HEK293 (cell line): Measurements from ENCODE around the gene FBXW2.

Experiments
- CTCF ChIA-PET: fragments of 350-600 bp; formaldehyde crosslinking; extraction: SDS; loops from one replicate; lab custom pipeline; 2021; ENCODE audit warnings: antibody characterized with exemption; lab: Yijun Ruan, JAX
- POLR2A ChIA-PET: fragments of 300-600 bp; formaldehyde crosslinking; extraction: SDS; loops from one replicate; lab custom pipeline; 2020; ENCODE audit warnings: antibody characterized with exemption, inconsistent platforms; lab: Yijun Ruan, JAX
- H3K27ac ChIP-seq: fragments of 200-500 bp; sonication (Bioruptor generic); 2 replicates; pipeline ENCODE4 v1.5.1; 2014; ENCODE audit warnings: low read depth, low read length, control low read depth, inconsistent platforms; ENCODE audit errors: extremely low read depth
- H3K36me3 ChIP-seq, 2 experiments: fragments of 200-500 bp in 1 of 2; sonication (Bioruptor generic) in 1 of 2; 1 replicate in 1 of 2; 2 replicates in 1 of 2; pipeline ENCODE4 v1.5.1; 2014 to 2017; ENCODE audit warnings: inconsistent platforms in 2 of 2, low read length in 2 of 2; ENCODE audit not compliant: control insufficient read depth in 2 of 2, insufficient read depth in 1 of 2
- H3K4me1 ChIP-seq: fragments of 200-500 bp; sonication (Bioruptor generic); 2 replicates; pipeline ENCODE4 v1.5.1; 2014; ENCODE audit warnings: mild to moderate bottlenecking, low read length, inconsistent platforms; ENCODE audit not compliant: control insufficient read depth, insufficient read depth
- H3K4me3 ChIP-seq: 2 replicates; pipeline ENCODE4 v1.5.1; 2011; ENCODE audit warnings: low read depth, mild to moderate bottlenecking, control low read depth, low read length, moderate library complexity
- H3K9me3 ChIP-seq: fragments of 200-500 bp; sonication (Bioruptor generic); 2 replicates; pipeline ENCODE4 v1.5.1; 2014; ENCODE audit warnings: low read depth, low read length, inconsistent platforms; ENCODE audit not compliant: control insufficient read depth, insufficient read depth
- GLI2 ChIP-seq: fragments of 450-650 bp; formaldehyde crosslinking; IDR thresholded peaks from 2 replicates; pipeline ENCODE4; 2017; ENCODE audit warnings: missing biosample characterization, missing genetic modification characterization, low read depth, borderline replicate concordance
- IKZF3 ChIP-seq: fragments of 450-650 bp; IDR thresholded peaks from 2 replicates; pipeline ENCODE4 v1.5.0; 2018; ENCODE audit warnings: missing biosample characterization, mild to moderate bottlenecking, missing genetic modification characterization, moderate library complexity
- KLF8 ChIP-seq: fragments of 450-650 bp; formaldehyde crosslinking; IDR thresholded peaks from 2 replicates; pipeline ENCODE4 v1.5.1; 2016; ENCODE audit warnings: missing biosample characterization, missing genetic modification characterization
- REPIN1 ChIP-seq: fragments of 450-650 bp; formaldehyde crosslinking; IDR thresholded peaks from 2 replicates; pipeline ENCODE4 v1.5.1; 2017; ENCODE audit warnings: missing biosample characterization, missing genetic modification characterization, low read depth
- SP3 ChIP-seq: fragments of 450-650 bp; formaldehyde crosslinking; IDR thresholded peaks from 2 replicates; pipeline ENCODE4 v1.5.1; 2016; ENCODE audit warnings: missing biosample characterization, missing genetic modification characterization
- ZIC2 ChIP-seq: fragments of 450-650 bp; formaldehyde crosslinking; IDR thresholded peaks from 2 replicates; pipeline ENCODE4 v1.5.1; 2016; ENCODE audit warnings: missing biosample characterization, missing genetic modification characterization
- ZNF132 ChIP-seq: fragments of 450-650 bp; formaldehyde crosslinking; IDR thresholded peaks from 2 replicates; pipeline ENCODE4 v1.5.1; 2017; ENCODE audit warnings: missing biosample characterization, missing genetic modification characterization, borderline replicate concordance
- ZNF302 ChIP-seq: fragments of 450-650 bp; formaldehyde crosslinking; IDR thresholded peaks from 2 replicates; pipeline ENCODE4 v1.5.1; 2016; ENCODE audit warnings: missing biosample characterization, missing genetic modification characterization, low read depth
- ZNF37A ChIP-seq: fragments of 450-650 bp; IDR thresholded peaks from 2 replicates; pipeline ENCODE4 v1.5.1; 2018; ENCODE audit warnings: missing biosample characterization, missing genetic modification characterization
- ZNF391 ChIP-seq: fragments of 450-650 bp; formaldehyde crosslinking; IDR thresholded peaks from 2 replicates; pipeline ENCODE4 v1.5.1; 2016; ENCODE audit warnings: low read depth, missing biosample characterization, missing genetic modification characterization, borderline replicate concordance
- ZNF473 ChIP-seq: fragments of 450-650 bp; formaldehyde crosslinking; IDR thresholded peaks from 2 replicates; pipeline ENCODE4 v1.5.1; 2017; ENCODE audit warnings: missing biosample characterization, missing genetic modification characterization
- ZNF514 ChIP-seq: fragments of 450-650 bp; formaldehyde crosslinking; IDR thresholded peaks from 2 replicates; pipeline ENCODE4 v1.5.1; 2016; ENCODE audit warnings: missing biosample characterization, missing genetic modification characterization
- ZNF560 ChIP-seq: fragments of 450-650 bp; formaldehyde crosslinking; IDR thresholded peaks from 2 replicates; pipeline ENCODE4 v1.5.1; 2017; ENCODE audit warnings: missing biosample characterization, missing genetic modification characterization, borderline replicate concordance
- ZNF571 ChIP-seq: fragments of 450-650 bp; formaldehyde crosslinking; IDR thresholded peaks from 2 replicates; pipeline ENCODE4 v1.5.0; 2017; ENCODE audit warnings: missing biosample characterization, missing genetic modification characterization
- ZNF600 ChIP-seq: fragments of 450-650 bp; formaldehyde crosslinking; IDR thresholded peaks from 2 replicates; pipeline ENCODE4 v1.5.1; 2016; ENCODE audit warnings: missing biosample characterization, missing genetic modification characterization
- ZNF610 ChIP-seq: fragments of 450-650 bp; formaldehyde crosslinking; IDR thresholded peaks from 2 replicates; pipeline ENCODE4 v1.5.1; 2016; ENCODE audit warnings: missing biosample characterization, missing genetic modification characterization, borderline replicate concordance
- ZNF629 ChIP-seq: fragments of 450-650 bp; formaldehyde crosslinking; IDR thresholded peaks from 2 replicates; pipeline ENCODE4 v1.5.1; 2017; ENCODE audit warnings: missing biosample characterization, missing genetic modification characterization
- ZNF660 ChIP-seq: fragments of 450-650 bp; IDR thresholded peaks from 2 replicates; pipeline ENCODE4 v1.5.1; 2018; ENCODE audit warnings: missing biosample characterization, mild to moderate bottlenecking, missing genetic modification characterization
- ZNF76 ChIP-seq: fragments of 450-650 bp; formaldehyde crosslinking; IDR thresholded peaks from 2 replicates; pipeline ENCODE4; 2016; ENCODE audit warnings: low read depth, missing biosample characterization, missing genetic modification characterization, borderline replicate concordance
- TF ChIP-seq, protein P1 (sequence below): fragments of 450-650 bp; formaldehyde crosslinking; IDR thresholded peaks from 2 replicates; pipeline ENCODE4 v1.5.1; 2016; ENCODE audit warnings: missing biosample characterization, missing genetic modification characterization
- TF ChIP-seq, protein P2 (sequence below): fragments of 450-650 bp; formaldehyde crosslinking; IDR thresholded peaks from 2 replicates; pipeline ENCODE4 v1.5.1; 2016; ENCODE audit warnings: missing biosample characterization, missing genetic modification characterization
- TF ChIP-seq, protein P3 (sequence below): fragments of 450-650 bp; formaldehyde crosslinking; IDR thresholded peaks from 2 replicates; pipeline ENCODE4 v1.5.1; 2016; ENCODE audit warnings: missing biosample characterization, missing genetic modification characterization

The FBXW2 gene

DNA sequence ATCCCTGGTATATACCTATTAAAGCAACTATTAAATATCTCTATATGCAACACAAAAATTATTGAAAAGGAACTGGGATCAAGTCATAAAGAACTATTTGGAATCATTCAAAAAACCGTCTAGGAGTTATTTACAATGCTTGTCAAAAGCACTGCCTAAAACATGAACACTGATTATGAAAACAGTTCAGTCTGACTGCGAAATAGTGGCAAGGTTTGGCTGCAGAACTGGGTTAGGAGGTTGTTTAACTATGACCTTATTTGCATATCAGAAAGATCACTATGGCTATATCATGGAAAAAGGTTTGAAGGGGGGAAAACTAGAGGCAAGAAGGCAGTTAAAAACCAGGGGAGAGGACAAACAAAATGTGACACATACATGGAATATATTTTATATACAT is 12.0 kb downstream of the FBXW2 start (continued):
- TF ChIP-seq, protein P1, sequence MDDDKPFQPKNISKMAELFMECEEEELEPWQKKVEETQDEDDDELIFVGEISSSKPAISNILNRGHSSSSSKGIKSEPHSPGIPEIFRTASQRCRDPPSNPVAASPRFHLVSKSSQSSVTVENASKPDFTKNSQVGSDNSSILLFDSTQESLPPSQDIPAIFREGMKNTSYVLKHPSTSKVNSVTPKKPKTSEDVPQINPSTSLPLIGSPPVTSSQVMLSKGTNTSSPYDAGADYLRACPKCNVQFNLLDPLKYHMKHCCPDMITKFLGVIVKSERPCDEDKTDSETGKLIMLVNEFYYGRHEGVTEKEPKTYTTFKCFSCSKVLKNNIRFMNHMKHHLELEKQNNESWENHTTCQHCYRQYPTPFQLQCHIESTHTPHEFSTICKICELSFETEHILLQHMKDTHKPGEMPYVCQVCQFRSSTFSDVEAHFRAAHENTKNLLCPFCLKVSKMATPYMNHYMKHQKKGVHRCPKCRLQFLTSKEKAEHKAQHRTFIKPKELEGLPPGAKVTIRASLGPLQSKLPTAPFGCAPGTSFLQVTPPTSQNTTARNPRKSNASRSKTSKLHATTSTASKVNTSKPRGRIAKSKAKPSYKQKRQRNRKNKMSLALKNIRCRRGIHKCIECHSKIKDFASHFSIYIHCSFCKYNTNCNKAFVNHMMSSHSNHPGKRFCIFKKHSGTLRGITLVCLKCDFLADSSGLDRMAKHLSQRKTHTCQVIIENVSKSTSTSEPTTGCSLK (tag by site-specific recombination): no peak
- TF ChIP-seq IKZF3 (tag by site-specific recombination): no peak

DNA sequence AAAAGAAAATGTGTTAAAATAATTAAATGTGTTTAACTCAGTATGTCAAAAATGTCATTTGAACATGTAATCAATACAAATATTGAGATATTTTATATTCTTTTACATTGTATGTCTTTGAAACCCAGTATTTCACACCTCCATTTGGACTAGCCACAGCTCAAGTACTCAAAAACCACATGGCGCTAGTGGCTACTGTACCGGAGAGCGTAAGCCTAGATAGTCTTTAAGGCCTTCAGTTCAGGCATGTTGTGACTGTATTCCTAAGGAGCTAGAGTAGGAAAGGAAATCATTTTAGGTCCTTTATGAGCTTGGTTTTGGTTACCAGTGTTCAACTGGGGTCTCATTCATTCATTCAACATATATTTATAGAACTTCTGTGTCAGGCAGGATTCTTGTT is 12.8 kb downstream of the FBXW2 start:
- Histone ChIP-seq H3K4me3 (no peak overlapping the region), H3K36me3 (peaks cover 0 to 42% of the 10 kb centered on the region in 2 experiments), H3K4me1 (no peaks in the 10 kb centered on the region), H3K27ac (no peak overlapping the region), H3K9me3 (no peaks in the 10 kb centered on the region)
- ChIA-PET POLR2A (interaction anchor here (1.2 kb wide), 1 partner anchor 12 kb away, joined by 6 read pairs; the partner anchor contains the start of gene FBXW2), CTCF (interaction anchor here (0.6 kb wide), 1 partner anchor 100 kb away, joined by 3 read pairs; no protein-coding TSS in a partner anchor)
- TF ChIP-seq ZNF660 (tag by site-specific recombination) (no peak), ZNF560 (tag by site-specific recombination) (no peak), ZNF37A (tag by site-specific recombination) (no peak), ZNF132 (tag by site-specific recombination) (no peak), ZIC2 (tag by site-specific recombination) (no peak), ZNF600 (tag by site-specific recombination) (no peak), KLF8 (tag by site-specific recombination) (no peak), ZNF473 (tag by site-specific recombination) (no peak), GLI2 (tag by site-specific recombination) (no peak), ZNF629 (no peak), ZNF391 (tag by site-specific recombination) (no peak)
- TF ChIP-seq, protein P2, sequence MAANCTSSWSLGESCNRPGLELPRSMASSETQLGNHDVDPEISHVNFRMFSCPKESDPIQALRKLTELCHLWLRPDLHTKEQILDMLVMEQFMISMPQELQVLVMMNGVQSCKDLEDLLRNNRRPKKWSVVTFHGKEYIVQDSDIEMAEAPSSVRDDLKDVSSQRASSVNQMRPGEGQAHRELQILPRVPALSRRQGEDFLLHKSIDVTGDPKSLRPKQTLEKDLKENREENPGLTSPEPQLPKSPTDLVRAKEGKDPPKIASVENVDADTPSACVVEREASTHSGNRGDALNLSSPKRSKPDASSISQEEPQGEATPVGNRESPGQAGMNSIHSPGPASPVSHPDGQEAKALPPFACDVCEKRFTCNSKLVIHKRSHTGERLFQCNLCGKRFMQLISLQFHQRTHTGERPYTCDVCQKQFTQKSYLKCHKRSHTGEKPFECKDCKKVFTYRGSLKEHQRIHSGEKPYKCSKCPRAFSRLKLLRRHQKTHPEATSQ (tag by site-specific recombination): no peak
- TF ChIP-seq, protein P3, sequence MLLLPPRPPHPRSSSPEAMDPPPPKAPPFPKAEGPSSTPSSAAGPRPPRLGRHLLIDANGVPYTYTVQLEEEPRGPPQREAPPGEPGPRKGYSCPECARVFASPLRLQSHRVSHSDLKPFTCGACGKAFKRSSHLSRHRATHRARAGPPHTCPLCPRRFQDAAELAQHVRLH (tag by site-specific recombination): no peak
- TF ChIP-seq, protein P1 (tag by site-specific recombination): no peak

DNA sequence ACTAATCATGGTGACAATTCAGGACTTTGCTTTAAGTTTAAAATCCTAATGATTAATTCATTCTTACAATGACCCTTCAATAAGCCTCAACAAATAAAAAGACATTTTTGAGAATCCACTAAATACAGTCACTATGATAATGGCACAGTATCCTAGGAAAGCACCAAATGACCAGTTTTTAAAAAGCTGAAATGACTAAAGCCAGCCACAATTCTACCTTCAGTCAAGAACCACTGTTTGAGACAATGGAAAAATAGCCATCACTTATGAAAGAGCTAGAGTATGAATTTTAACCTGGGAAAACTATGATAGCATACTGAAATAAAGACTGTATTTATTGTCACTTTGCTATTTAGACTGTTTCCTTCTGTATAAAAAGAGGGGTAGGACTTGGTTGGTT is 14.0 kb downstream of the FBXW2 start:
- peaks cover 5 to 48% of the 10 kb centered on the region in 2 experiments for H3K36me3 ChIP-seq
- no peak overlapping the region for H3K27ac ChIP-seq
- POLR2A ChIA-PET: no interaction called here
- no peak overlapping the region for H3K4me3 ChIP-seq
- H3K9me3 ChIP-seq: no peaks in the 10 kb centered on the region
- no peak for TF ChIP-seq ZNF610 (tag by site-specific recombination)
- TF ChIP-seq ZNF514: no peak
- no peak for TF ChIP-seq ZNF571
- no peak for TF ChIP-seq SP3 (tag by site-specific recombination)
- no peak for TF ChIP-seq ZNF302 (tag by site-specific recombination)
- no peak for TF ChIP-seq ZNF76
- no peak for TF ChIP-seq REPIN1 (tag by site-specific recombination)
- H3K4me1 ChIP-seq: no peaks in the 10 kb centered on the region
- CTCF ChIA-PET: interaction anchor here (0.9 to 1.6 kb wide), 2 partner anchors 19 to 23 kb away, joined by 3 to 7 read pairs; no protein-coding TSS in a partner anchor
